Measurements from ENCODE around the gene ORMDL1.

DNA sequence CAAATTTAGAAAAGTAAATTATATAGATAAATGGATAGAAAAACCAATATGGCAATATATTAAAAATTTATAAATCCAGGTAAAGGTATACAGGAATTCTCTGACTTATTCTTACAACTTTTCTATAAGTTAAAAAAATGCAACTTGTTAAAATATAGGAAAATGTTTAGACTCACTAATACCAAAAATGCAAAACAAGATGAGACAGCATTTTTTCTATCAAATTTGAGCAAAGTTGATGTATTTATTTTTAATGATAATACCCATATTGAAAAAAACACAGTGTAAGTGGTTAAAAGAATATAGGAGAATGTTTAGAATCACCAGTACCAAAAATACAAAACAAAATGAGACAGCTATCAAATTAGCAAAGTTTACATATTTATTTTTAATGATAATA, 57.3 kb downstream of the ORMDL1 start:
- TF ChIP-seq, protein P1, sequence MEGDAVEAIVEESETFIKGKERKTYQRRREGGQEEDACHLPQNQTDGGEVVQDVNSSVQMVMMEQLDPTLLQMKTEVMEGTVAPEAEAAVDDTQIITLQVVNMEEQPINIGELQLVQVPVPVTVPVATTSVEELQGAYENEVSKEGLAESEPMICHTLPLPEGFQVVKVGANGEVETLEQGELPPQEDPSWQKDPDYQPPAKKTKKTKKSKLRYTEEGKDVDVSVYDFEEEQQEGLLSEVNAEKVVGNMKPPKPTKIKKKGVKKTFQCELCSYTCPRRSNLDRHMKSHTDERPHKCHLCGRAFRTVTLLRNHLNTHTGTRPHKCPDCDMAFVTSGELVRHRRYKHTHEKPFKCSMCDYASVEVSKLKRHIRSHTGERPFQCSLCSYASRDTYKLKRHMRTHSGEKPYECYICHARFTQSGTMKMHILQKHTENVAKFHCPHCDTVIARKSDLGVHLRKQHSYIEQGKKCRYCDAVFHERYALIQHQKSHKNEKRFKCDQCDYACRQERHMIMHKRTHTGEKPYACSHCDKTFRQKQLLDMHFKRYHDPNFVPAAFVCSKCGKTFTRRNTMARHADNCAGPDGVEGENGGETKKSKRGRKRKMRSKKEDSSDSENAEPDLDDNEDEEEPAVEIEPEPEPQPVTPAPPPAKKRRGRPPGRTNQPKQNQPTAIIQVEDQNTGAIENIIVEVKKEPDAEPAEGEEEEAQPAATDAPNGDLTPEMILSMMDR (optimal IDR thresholded peaks at IDR 0.05 in 1 of 3, IDR thresholded peaks at IDR 0.05 in 1 of 3, conservative IDR thresholded peaks at IDR 0.05 in 1 of 3; ENCODE audit: extremely low read depth in 1 of 3, insufficient read depth in 2 of 3, low read length in 3 of 3), result no peak
- TF ChIP-seq EZH2 (IDR thresholded peaks at IDR 0.05; ENCODE audit: low read length), result no peak

All from keratinocyte (primary cell).